Activated CD4-positive, alpha-beta T cell treated with anti-CD3 and anti-CD28 coated beads, Interleukin-2, amount 10 ng/mL, durations not matched to agents 24 days and 14 days (primary cell): ENCODE results near the gene RIMS3. TPM values are rescaled to one million over a fixed set of nuclear protein-coding genes. Genes with fewer than 3 reads are reported as not detected.
"Not testable (repeated sequence)": the region's sequence is repeated elsewhere in the genome, so short reads cannot be mapped to it uniquely, and the experiment has no call there.

ENCODE experiments used
- DNase-seq: peaks from one replicate; pipeline ENCODE4 v3.0.0; 2022
- H3K27ac Mint-ChIP-seq: one replicate; pipeline ENCODE4 v1.8.0; 2022; ENCODE audit warnings: mild to moderate bottlenecking, mixed read lengths
- H3K27me3 Mint-ChIP-seq: one replicate; pipeline ENCODE4 v1.8.0; 2022; ENCODE audit warnings: mixed read lengths
- H3K36me3 Mint-ChIP-seq: one replicate; pipeline ENCODE4 v1.8.0; 2022; ENCODE audit warnings: low read depth, mild to moderate bottlenecking, mixed read lengths
- H3K4me1 Mint-ChIP-seq: one replicate; pipeline ENCODE4 v1.8.0; 2021; ENCODE audit warnings: mixed read lengths
- H3K4me3 Mint-ChIP-seq: one replicate; pipeline ENCODE4 v1.8.0; 2022; ENCODE audit warnings: mild to moderate bottlenecking, moderate library complexity, mixed read lengths
- H3K9me3 Mint-ChIP-seq: one replicate; pipeline ENCODE4 v1.8.0; 2021; ENCODE audit warnings: mixed read lengths
- intact Hi-C: fragments of 100-400 bp; cut with micrococcal nuclease; formaldehyde crosslinking; loops from one replicate; pipeline ENCODE4 v1.15.1; 2023
- total RNA-seq: library from RNA; stranded (reverse); gene quantifications from 2 replicates; pipeline ENCODE4 v1.2.3, GENCODE V29; 2022

Gene RIMS3
- total RNA-seq, 1 donor from 2014 or later: 2.0 TPM

DNA sequence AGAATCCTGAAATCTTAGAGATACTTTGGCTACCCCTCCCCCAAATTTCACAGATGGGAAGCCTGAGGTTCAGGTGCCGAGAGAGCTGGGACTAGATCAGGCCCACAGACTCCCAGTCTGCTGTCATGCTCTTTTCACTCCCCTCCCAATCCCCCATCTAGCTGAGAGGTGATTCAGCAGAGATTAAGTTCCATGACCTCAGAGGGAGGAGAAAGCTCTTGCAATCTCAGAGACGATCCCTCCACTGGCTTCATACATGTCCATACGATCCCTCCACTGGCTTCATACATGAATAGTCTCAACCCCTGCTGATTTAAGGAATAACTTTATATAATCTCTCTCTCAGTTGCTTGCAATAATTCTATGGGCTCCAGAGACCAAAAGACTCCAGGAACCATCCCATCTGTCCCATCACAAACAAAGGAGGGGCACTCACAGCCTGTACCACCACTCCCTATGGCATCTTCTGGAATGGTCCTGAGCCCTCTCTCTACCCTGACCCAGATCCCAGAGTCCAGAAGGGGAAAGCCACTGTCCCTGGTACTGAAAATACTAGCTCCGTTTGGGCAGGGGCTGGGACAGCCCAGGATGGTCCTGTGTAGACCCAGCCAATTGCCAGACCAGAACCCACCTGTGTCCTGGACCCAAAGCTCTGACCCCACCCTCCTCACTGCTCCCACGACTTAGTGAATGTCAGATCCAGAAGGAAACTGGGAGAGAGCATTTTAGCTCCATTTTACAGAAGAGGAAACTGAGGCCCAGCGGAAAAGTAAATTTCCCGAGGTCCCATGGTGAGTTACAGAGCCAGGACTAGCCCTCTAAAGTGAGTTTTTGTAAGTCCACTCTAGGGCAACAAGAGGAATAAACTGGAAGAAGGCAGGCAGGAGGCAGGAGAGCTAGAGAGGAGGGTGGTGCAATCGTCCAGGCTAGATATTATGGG is 27.1 kb downstream of the RIMS3 start:
- intact Hi-C loops: no loop called here
- Mint-ChIP-seq H3K27me3 (peaks cover 1% of the 10 kb centered on the region), H3K4me1 (peaks cover 10% of the 10 kb centered on the region), H3K9me3 (no peaks in the 10 kb centered on the region), H3K4me3 (no peak overlapping the region), H3K36me3 (no peaks in the 10 kb centered on the region), H3K27ac (no peak overlapping the region)
- DNase-seq: no peak

DNA sequence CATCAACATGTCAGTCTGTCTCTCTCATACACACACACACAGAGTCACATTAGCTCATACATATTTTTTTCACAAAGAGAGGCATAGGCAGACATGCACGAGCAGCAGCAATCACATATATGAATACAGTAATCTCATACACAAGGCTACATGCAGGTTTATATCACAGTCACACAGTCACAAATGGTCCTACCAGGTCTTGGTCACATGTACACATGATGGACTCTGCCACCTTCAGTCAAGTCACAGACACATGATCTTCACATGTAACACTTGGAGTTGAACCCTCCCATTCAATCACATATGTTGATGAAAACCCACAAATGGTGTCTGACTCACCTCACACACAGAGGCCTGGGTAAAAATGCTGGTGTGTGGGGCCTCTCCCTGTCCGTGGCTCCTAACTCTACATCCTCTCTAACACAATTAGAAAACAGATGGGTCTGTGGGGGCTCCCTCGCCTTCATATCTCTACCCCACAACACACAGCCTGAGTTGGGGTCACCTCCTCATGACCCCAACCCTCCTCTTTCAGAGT is 27.9 kb downstream of the RIMS3 start:
- intact Hi-C loops: no loop called here
- Mint-ChIP-seq H3K4me3 (no peak overlapping the region), H3K36me3 (no peaks in the 10 kb centered on the region), H3K9me3 (no peaks in the 10 kb centered on the region), H3K4me1 (peaks cover 10% of the 10 kb centered on the region), H3K27me3 (peaks cover 1% of the 10 kb centered on the region), H3K27ac (no peak overlapping the region)
- DNase-seq: no peak

DNA sequence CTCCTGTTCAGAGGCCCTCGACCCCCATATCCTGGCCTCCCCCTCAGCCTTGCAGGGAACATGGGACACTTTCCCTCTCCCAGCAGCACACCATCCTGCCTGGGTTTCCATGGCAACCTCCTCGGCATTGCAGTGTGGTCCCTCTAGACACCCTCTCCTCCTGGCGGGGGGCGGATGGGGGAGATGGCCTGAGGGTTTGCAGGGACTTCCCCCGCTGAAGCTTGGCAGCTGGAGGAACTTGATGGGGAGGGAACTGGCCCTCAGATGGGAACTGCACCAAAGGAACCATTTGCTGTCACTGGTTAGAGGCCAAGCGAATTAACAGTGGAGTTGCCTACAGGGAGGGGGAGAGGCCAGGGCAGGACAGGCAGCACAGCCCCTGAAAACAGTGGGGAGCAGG is 28.7 kb downstream of the RIMS3 start:
- Mint-ChIP-seq H3K4me3 (no peak overlapping the region), H3K27me3 (peaks cover 1% of the 10 kb centered on the region), H3K36me3 (no peaks in the 10 kb centered on the region), H3K9me3 (no peaks in the 10 kb centered on the region), H3K4me1 (peaks cover 10% of the 10 kb centered on the region), H3K27ac (no peak overlapping the region)
- intact Hi-C loops: no loop called here
- no peak for DNase-seq

DNA sequence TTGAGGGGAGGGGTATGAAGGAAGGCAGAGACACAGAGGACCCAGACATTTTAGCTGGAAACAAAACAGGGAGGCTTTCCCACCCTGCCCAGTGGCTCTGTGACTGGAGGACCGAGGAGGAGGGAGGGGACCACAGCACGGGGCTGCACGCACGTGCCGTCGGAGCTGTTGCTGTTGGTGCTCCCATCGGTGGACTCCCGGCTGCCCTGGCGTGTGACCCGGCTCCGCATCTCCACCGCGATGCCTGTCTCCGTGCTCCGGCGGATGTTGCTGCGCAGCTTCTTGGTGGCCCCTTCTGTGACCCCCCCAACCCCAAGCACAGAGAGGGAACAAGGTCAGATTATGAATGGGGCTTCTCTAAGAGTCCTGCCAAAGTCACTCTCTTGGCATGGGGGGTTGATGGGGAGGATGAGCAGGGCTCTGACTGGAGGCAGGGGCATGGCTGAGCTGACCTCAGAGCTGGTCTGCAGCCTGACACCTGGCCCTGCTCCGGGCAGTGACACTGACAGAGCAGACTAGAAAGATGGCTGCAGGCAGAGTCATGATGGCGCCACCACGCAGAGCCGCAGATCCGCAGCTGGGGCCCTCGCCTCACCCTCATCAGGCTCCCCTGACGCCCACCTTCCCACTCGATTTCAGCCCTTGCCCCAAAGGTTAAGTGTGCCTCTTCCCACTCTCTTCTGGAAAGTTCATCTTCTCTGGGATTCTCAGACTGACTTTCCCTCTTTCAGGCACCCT is 29.6 kb downstream of the RIMS3 start:
- Mint-ChIP-seq H3K27me3 (peaks cover 1% of the 10 kb centered on the region), H3K36me3 (no peaks in the 10 kb centered on the region), H3K4me1 (peaks cover 10% of the 10 kb centered on the region), H3K27ac (no peak overlapping the region), H3K4me3 (no peak overlapping the region), H3K9me3 (no peaks in the 10 kb centered on the region)
- intact Hi-C loops: no loop called here
- DNase-seq: no peak

DNA sequence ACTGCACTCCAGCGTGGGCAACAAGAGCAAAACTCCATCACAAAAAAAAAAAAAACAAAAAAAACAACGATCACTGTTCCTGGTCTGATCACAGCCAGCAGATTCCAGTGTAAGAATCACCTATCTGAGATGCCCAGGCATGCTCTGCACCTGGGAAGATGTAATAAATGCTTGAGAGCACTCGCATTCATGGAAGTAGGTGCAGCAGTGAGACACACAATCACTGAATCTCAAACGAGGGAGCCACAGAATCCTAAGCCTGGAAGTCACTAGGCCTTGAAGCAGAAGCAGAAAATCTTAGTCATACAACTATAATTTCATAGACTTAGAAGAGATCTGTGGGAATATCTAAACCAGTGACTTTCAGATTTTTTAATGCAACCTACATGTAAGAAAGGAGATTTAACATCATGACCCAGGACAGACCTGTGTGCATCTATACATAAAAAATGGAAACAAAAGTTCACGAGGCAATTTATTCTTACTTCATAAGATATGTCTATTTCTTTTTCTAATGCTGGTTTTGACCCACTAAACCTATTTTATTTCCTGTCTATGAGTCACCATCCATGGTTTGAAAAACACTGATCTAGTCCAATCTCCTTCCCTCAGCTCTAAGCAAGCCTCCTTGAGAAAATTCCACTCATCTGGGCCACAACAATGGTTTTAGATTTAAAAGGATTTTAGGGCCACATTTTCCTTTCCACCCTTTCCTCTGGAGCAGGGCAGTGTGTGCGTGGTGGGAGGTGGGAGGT is 30.4 kb downstream of the RIMS3 start:
- Mint-ChIP-seq H3K9me3 (no peaks in the 10 kb centered on the region), H3K27ac (no peak overlapping the region)

DNA sequence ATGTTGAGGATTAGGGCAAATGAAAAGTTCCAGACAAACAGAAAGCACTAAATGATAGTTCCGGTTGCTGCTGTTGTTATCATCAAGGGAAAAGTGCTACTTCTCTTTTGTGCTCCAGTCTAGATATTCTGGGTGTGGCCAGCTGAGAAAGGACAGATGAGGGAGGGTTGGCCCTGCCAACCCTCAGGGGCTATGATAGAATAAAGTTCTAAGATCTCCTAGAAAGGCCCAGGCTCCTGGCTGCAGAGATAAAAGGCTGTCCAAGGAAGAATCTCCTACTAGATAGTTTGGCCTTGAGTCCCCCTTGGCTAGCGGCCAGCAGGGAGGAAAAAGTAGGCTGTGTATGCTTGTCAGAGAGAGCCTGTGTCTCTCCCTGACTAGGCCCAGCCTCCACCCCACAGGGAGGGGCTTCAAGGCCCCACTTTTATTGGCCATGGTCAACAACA is 31.5 kb downstream of the RIMS3 start:
- intact Hi-C loops: no loop called here
- no peaks in the 10 kb centered on the region for H3K27me3 Mint-ChIP-seq

More for the DNA sequence above, 30.4 kb downstream of the RIMS3 start:
- no peak for DNase-seq
- Mint-ChIP-seq H3K4me1 (peaks cover 5% of the 10 kb centered on the region), H3K36me3 (no peaks in the 10 kb centered on the region), H3K27me3 (no peaks in the 10 kb centered on the region), H3K4me3 (no peak overlapping the region)
- intact Hi-C loops: no loop called here

DNA sequence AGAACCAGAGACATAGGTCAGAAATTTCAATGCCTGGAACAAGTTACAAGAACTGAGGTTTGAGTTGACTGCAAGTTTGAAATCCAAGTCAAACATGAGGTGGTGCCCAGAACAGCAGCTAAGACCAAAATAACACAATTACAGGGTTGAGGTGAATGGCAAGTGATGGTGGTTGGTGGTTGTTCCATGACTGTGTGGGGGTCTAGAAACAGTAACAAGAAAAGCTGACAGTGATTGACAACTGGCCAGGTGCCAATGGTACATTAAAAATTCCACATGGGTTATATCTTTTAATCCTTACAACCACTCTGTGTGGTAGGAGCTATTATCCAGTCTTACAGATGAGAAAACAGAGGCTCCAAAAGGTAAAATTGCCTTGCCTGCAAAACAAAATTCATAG is 32.0 kb downstream of the RIMS3 start:
- Mint-ChIP-seq H3K27me3 (no peaks in the 10 kb centered on the region), H3K36me3 (no peaks in the 10 kb centered on the region), H3K4me1 (peaks cover 13% of the 10 kb centered on the region), H3K4me3 (no peak overlapping the region), H3K9me3 (no peaks in the 10 kb centered on the region), H3K27ac (no peak overlapping the region)
- DNase-seq: no peak
- intact Hi-C loops: no loop called here

More for the DNA sequence above, 31.5 kb downstream of the RIMS3 start:
- no peak overlapping the region for H3K4me3 Mint-ChIP-seq
- peaks cover 11% of the 10 kb centered on the region for H3K4me1 Mint-ChIP-seq
- no peaks in the 10 kb centered on the region for H3K36me3 Mint-ChIP-seq
- no peak for DNase-seq
- H3K9me3 Mint-ChIP-seq: no peaks in the 10 kb centered on the region
- no peak overlapping the region for H3K27ac Mint-ChIP-seq

DNA sequence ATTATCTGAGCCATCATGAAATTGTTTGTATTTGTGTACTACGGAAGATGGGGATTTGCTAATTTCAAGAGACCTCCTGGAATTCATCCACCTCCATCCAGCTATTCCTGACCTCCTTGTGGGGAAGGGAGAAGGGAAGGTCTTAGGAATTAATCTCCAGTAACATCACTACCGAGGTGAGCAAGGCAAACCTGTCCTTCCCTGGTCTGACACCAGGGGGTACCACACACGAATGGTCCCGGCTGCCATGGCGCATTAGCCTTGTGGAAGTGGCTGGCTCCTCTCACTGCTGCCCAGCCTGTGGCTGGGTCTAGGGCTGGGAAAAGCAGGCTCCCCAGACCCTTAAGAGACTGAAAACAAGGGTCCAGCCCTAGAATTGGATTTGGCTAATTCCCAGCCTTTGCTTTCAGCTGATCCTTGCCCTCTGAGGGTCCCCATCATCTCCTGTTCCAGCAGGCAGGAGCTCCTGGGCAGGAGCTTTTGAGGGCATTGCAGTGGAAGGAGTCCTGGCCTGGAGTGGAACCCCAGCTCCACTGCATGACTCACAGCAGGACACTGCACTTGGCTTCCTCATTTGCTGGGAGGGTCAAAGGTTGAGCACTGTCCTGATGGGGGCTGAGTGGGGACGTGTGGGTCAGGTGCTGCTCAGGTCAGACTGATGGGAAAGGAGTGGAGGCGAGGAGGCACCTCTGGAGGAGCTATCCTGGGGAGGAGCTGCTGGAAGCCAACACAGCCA is 34.8 kb downstream of the RIMS3 start:
- peak; percentile 69 for DNase-seq
- no peak overlapping the region for H3K27ac Mint-ChIP-seq
- no peaks in the 10 kb centered on the region for H3K27me3 Mint-ChIP-seq
- peaks cover 18% of the 10 kb centered on the region for H3K4me1 Mint-ChIP-seq
- no peaks in the 10 kb centered on the region for H3K36me3 Mint-ChIP-seq
- no peak overlapping the region for H3K4me3 Mint-ChIP-seq
- H3K9me3 Mint-ChIP-seq: no peaks in the 10 kb centered on the region
- intact Hi-C loops: no loop called here

DNA sequence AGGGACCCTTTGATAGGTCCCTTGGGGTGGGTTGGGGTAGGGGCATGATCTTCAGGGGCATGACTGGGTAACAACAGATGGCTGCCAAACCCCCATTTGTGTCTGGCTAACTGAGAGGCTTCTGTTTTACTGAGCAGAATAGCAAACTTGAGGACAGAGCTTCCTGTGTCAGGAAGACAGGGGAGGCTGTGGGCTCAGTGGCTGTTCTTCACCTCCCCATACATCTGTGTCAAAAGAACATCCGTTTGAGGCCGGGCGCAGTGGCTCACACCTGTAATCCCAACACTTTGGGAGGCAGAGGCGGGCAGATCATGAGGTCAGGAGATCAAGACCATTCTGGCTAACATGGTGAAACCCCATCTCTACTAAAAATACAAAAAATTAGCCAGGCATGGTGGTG is 35.9 kb downstream of the RIMS3 start:
- intact Hi-C loops: loop anchor here (5.0 kb wide), 1 partner anchor 38 kb away; the partner anchor contains the start of gene RIMS3
- H3K4me3 Mint-ChIP-seq, H3K9me3 Mint-ChIP-seq, H3K36me3 Mint-ChIP-seq, H3K27me3 Mint-ChIP-seq: not testable (repeated sequence)
- H3K27ac Mint-ChIP-seq: peak overlapping the region; percentile 72
- H3K4me1 Mint-ChIP-seq: peaks cover 16% of the 10 kb centered on the region
- DNase-seq: peak; percentile 74

DNA sequence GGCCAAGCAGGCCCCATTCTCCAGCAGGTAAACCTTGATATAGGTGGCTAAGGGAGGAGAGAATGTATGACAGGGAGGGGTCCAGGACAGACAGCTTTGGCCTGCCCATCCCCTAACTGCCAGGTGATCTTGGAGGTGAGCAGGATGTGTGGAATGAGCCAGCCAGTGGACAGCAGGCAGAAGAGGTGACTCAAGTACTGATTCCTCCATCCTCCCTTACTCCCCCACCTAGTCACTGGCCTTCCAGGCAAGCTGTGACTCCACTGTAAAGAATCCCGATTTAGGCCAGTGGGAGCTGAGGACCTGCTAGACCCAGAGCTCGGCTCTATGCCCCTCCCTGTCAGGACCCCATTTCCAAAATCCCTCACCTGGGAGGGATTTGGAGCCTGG is 36.6 kb downstream of the RIMS3 start:
- intact Hi-C loops: loop anchor here (5.0 kb wide), 1 partner anchor 38 kb away; the partner anchor contains the start of gene RIMS3
- no peaks in the 10 kb centered on the region for H3K36me3 Mint-ChIP-seq
- no peak overlapping the region for H3K27ac Mint-ChIP-seq
- DNase-seq: no peak
- H3K4me3 Mint-ChIP-seq: no peak overlapping the region
- no peaks in the 10 kb centered on the region for H3K9me3 Mint-ChIP-seq
- H3K4me1 Mint-ChIP-seq: peaks cover 16% of the 10 kb centered on the region
- H3K27me3 Mint-ChIP-seq: no peaks in the 10 kb centered on the region

DNA sequence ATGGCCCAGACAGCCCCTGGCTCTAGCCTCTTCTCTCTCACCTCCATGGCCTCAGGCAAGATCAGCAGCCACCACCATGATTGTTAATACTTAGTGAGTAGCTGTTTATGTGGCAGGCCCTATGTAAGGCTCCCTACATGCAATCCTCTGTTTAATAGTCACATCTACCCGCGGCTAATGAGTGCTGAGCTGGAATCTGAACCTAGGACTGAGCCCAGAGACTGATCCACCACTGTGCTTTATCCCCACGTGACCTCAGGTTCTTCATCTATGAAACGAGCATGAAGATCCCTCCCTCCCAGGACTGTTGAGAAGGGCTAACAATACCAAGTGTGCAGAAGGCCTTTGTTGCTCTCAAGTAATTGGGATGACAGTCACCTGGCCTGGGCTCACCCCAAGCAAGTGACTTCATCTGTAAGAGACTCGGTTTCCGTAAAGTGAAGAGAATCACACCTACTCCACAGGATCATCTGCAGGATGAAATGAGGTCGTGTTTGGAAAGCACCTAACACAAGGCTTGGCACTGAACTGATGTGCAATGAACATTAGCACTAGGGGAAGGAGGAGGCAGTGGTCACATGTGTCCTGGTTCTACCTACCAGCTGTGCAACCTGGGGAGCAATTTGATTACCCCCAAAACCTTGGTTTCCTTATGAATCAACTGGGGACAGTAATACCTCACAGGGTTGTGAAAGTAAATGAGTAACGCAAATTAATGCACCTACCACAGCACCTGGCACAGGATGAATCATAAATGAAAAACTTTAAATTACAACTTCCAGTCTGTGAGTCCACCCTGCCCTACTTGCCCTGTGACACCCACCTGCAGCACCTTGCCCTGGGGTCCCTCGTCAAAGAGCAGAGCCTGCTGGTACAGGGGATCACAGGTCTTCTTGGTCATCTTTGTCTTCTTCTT is 37.2 kb downstream of the RIMS3 start:
- no peaks in the 10 kb centered on the region for H3K36me3 Mint-ChIP-seq
- H3K9me3 Mint-ChIP-seq: no peaks in the 10 kb centered on the region
- H3K4me3 Mint-ChIP-seq: no peak overlapping the region
- intact Hi-C loops: loop anchor here (5.0 kb wide), 1 partner anchor 39 kb away; the partner anchor contains the start of gene RIMS3
- H3K27ac Mint-ChIP-seq: no peak overlapping the region
- H3K27me3 Mint-ChIP-seq: no peaks in the 10 kb centered on the region
- H3K4me1 Mint-ChIP-seq: peaks cover 16% of the 10 kb centered on the region
- no peak for DNase-seq

DNA sequence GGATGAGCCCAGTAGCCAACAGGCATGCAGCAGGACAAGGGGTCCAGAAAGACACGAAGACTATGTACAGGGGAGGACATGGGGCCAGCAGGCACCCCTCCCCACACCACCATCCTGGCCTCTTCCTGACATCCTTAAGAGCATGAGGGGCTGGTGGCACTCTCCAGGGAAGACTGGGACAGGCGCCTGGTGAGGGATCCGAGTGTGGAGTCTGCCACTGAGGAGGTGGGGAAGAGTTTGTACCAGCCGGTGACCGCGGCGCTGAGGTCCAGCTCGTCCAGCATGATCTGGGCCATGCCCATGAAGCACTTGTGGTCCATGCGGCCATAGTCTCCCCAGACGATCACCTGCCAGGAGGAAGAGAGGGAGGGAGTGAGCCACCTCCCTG is 39.1 kb downstream of the RIMS3 start:
- no peaks in the 10 kb centered on the region for H3K27me3 Mint-ChIP-seq
- no peaks in the 10 kb centered on the region for H3K36me3 Mint-ChIP-seq
- intact Hi-C loops: loop anchor here (5.0 kb wide), 1 partner anchor 41 kb away; the partner anchor contains the start of gene RIMS3
- no peak for DNase-seq
- no peak overlapping the region for H3K4me3 Mint-ChIP-seq
- H3K4me1 Mint-ChIP-seq: peaks cover 16% of the 10 kb centered on the region
- no peaks in the 10 kb centered on the region for H3K9me3 Mint-ChIP-seq
- no peak overlapping the region for H3K27ac Mint-ChIP-seq
